Measurements from ENCODE around the gene CD28. TPM values are rescaled to one million over a fixed set of nuclear protein-coding genes. Genes with fewer than 3 reads are reported as not detected.

CD28 gene
- total and polyA plus RNA-seq, 2 donors (not counting 3 experiments of a cell fraction or from before 2014, with no cell fraction given): 0.15 TPM; not detected in 1

- no peak overlapping the region for H3K9ac ChIP-seq (replicated peaks; ENCODE audit: extremely low read depth, insufficient read depth, low read length)
- intact Hi-C loops (cut with micrococcal nuclease) (no loop called here), dilution Hi-C loops (cut with MboI; ENCODE audit: extremely low pct_ligation_motif_present, low sequenced_read_pairs) (no loop called here)
- H3K79me2 ChIP-seq (ENCODE audit: control insufficient read depth, insufficient read depth, low read length): no peaks in the 10 kb centered on the region
- no peak overlapping the region for H3K4me3 ChIP-seq (replicated peaks in 1 of 3; ENCODE audit: insufficient read depth in 1 of 3, low read depth in 1 of 3, low read length in 3 of 3)
- H3K9me1 ChIP-seq (replicated peaks; ENCODE audit: control insufficient read depth, extremely low read depth, insufficient read depth, low read length): no peaks in the 10 kb centered on the region
- CTCF ChIA-PET: no interaction called here
- H2AFZ ChIP-seq (ENCODE audit: low read depth, low read length): no peak overlapping the region
- H3K9me3 ChIP-seq (replicated peaks; ENCODE audit: control insufficient read depth, insufficient read depth, low read length): no peaks in the 10 kb centered on the region
- no peak overlapping the region for H3K4me2 ChIP-seq (ENCODE audit: insufficient read depth, low read length)
- H3K36me3 ChIP-seq (ENCODE audit: control insufficient read depth in 2 of 2, extremely low read depth in 1 of 2, insufficient read depth in 2 of 2, low read length in 2 of 2): no peaks in the 10 kb centered on the region
- no peaks in the 10 kb centered on the region for H3K27me3 ChIP-seq (ENCODE audit: control insufficient read depth in 2 of 2, insufficient read depth in 2 of 2, low read length in 2 of 2)
- no peak for FAIRE-seq
- TF ChIP-seq MYC (IDR thresholded peaks at IDR 0.05; ENCODE audit: low read depth, low read length) (no peak), FOS (IDR thresholded peaks at IDR 0.05; ENCODE audit: borderline replicate concordance, insufficient read depth, low read length) (no peak), GATA2 (IDR thresholded peaks at IDR 0.05; ENCODE audit: insufficient read depth, insufficient read length, low read depth, low read length) (no peak), EZH2 (IDR thresholded peaks at IDR 0.05; ENCODE audit: borderline replicate concordance, low read depth, low read length, severe bottlenecking) (no peak), POLR2AphosphoS5 (IDR thresholded peaks at IDR 0.05; ENCODE audit: insufficient read depth, low read depth, low read length) (no peak), POLR2A (IDR thresholded peaks at IDR 0.05; ENCODE audit: low read depth, low read length) (no peak), JUN (IDR thresholded peaks at IDR 0.05; ENCODE audit: borderline replicate concordance, insufficient read depth, insufficient read length, low read depth) (no peak), MAX (IDR thresholded peaks at IDR 0.05; ENCODE audit: insufficient read depth, insufficient read length) (no peak), CTCF (IDR thresholded peaks at IDR 0.05; ENCODE audit: extremely low read depth in 1 of 2, insufficient read depth in 1 of 2, low read depth in 1 of 2, low read length in 2 of 2) (no peak)
- no peak for DNase-seq (ENCODE audit: low read depth, low spot score)
- no peak overlapping the region for H3K27ac ChIP-seq (ENCODE audit: insufficient read depth, low read depth, low read length)
- no peaks in the 10 kb centered on the region for H3K4me1 ChIP-seq (ENCODE audit: control insufficient read depth, extremely low read depth, insufficient read depth, low read length)
- POLR2A ChIA-PET: no interaction called here
- H4K20me1 ChIP-seq (replicated peaks; ENCODE audit: control insufficient read depth, extremely low read depth, insufficient read depth, low read length): no peaks in the 10 kb centered on the region
- no TSS peak for BruUV-seq (replicated peaks)
Measured at GRCh38 chr2:203730883-203731282, 24.4 kb downstream of the CD28 start.
